Endothelial cell of umbilical vein (primary cell): ENCODE data around the gene ACYP2.

ENCODE experiments used
- CTCF ChIP-seq, 2 donors: IDR thresholded peaks; 1 replicate in 1 of 2; 2 replicates in 1 of 2; pipeline ENCODE4 v1.5.1; 2011; ENCODE audit warnings: low read length in 2 of 2, mild to moderate bottlenecking in 2 of 2, moderate library complexity in 2 of 2, control low read depth in 1 of 2, inconsistent platforms in 1 of 2, low read depth in 1 of 2; ENCODE audit not compliant: insufficient read depth in 1 of 2; ENCODE audit errors: extremely low read depth in 1 of 2
- POLR2A ChIP-seq: IDR thresholded peaks from 2 replicates; pipeline ENCODE4 v1.6.1; 2012; ENCODE audit warnings: low read depth, mild to moderate bottlenecking, control low read depth, low read length
- POLR2AphosphoS5 ChIP-seq: IDR thresholded peaks from 2 replicates; pipeline ENCODE4 v1.6.1; 2012; ENCODE audit warnings: low read depth, mild to moderate bottlenecking, control low read depth, low read length, moderate library complexity; ENCODE audit not compliant: insufficient read depth
- TF ChIP-seq, protein P1 (sequence below): IDR thresholded peaks from 2 replicates; pipeline ENCODE4 v1.6.1; 2011; ENCODE audit not compliant: insufficient read depth, insufficient read length

- no peak for TF ChIP-seq POLR2AphosphoS5
- TF ChIP-seq, protein P1, sequence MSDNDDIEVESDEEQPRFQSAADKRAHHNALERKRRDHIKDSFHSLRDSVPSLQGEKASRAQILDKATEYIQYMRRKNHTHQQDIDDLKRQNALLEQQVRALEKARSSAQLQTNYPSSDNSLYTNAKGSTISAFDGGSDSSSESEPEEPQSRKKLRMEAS = no peak
- no peak for TF ChIP-seq CTCF (IDR thresholded peaks at IDR 0.05; ENCODE audit: extremely low read depth in 1 of 2, insufficient read depth in 1 of 2, low read depth in 1 of 2, low read length in 2 of 2)
- no peak for TF ChIP-seq POLR2A
Observed at GRCh38 chr2:54298514-54298913, 183.1 kb downstream of the ACYP2 start.
